Subcutaneous abdominal adipose tissue (tissue), 5 donors: Measurements from ENCODE around the gene GLS.
"Not testable (repeated sequence)": the region's sequence is repeated elsewhere in the genome, so short reads cannot be mapped to it uniquely, and the experiment has no call there.

Experiments
- H3K27ac ChIP-seq: one replicate; pipeline ENCODE4 v1.7.0; 2013; ENCODE audit warnings: low read depth, mild to moderate bottlenecking, inconsistent platforms, low read length, moderate library complexity
- H3K27me3 ChIP-seq, 5 donors: one replicate each; pipeline ENCODE4 v1.7.0; 2013; ENCODE audit warnings: low read length in 5 of 5, inconsistent platforms in 1 of 5; ENCODE audit not compliant: control insufficient read depth in 5 of 5, insufficient read depth in 4 of 5
- H3K36me3 ChIP-seq, 5 donors: one replicate each; pipeline ENCODE4 v1.7.0; 2013; ENCODE audit warnings: low read length in 5 of 5; ENCODE audit not compliant: control insufficient read depth in 5 of 5, insufficient read depth in 5 of 5
- H3K4me1 ChIP-seq, 5 donors: one replicate each; pipeline ENCODE4 v1.7.0; 2013; ENCODE audit warnings: low read length in 5 of 5, mild to moderate bottlenecking in 3 of 5, moderate library complexity in 1 of 5; ENCODE audit not compliant: control insufficient read depth in 5 of 5, insufficient read depth in 5 of 5
- H3K4me3 ChIP-seq, 5 donors: one replicate each; pipeline ENCODE4 v1.7.0; 2013; ENCODE audit warnings: low read length in 5 of 5, low read depth in 1 of 5
- H3K9ac ChIP-seq, 5 donors: one replicate each; pipeline ENCODE4 v1.7.0; 2013; ENCODE audit warnings: low read length in 5 of 5, mild to moderate bottlenecking in 4 of 5, moderate library complexity in 3 of 5
- H3K9me3 ChIP-seq, 5 donors: one replicate each; pipeline ENCODE4 v1.7.0; 2013; ENCODE audit warnings: low read length in 5 of 5; ENCODE audit not compliant: control insufficient read depth in 5 of 5
- donor health status: healthy.
- donor health status: healthy.
- donor health status: healthy.
- donor health status: healthy.
- donor health status: healthy.

GLS gene

GRCh38 chr2:190941571-190941970 is 61.0 kb downstream of the GLS start:
- H3K27me3 ChIP-seq, result no peaks in the 10 kb centered on the region
- no peak overlapping the region for H3K27ac ChIP-seq
- H3K36me3 ChIP-seq, result no peaks in the 10 kb centered on the region
- H3K9ac ChIP-seq, result no peak overlapping the region
- no peaks in the 10 kb centered on the region for H3K9me3 ChIP-seq
- H3K4me1 ChIP-seq, result peaks cover 0 to 18% (median 8%) of the 10 kb centered on the region in 5 donors
- no peak overlapping the region for H3K4me3 ChIP-seq

GRCh38 chr2:190942697-190943096 is 62.1 kb downstream of the GLS start:
- Histone ChIP-seq H3K4me1 (peaks cover 0 to 22% (median 13%) of the 10 kb centered on the region in 5 donors), H3K27ac (no peak overlapping the region), H3K9me3 (no peaks in the 10 kb centered on the region), H3K36me3 (no peaks in the 10 kb centered on the region), H3K27me3 (no peaks in the 10 kb centered on the region), H3K4me3 (no peak overlapping the region), H3K9ac (no peak overlapping the region)

DNA sequence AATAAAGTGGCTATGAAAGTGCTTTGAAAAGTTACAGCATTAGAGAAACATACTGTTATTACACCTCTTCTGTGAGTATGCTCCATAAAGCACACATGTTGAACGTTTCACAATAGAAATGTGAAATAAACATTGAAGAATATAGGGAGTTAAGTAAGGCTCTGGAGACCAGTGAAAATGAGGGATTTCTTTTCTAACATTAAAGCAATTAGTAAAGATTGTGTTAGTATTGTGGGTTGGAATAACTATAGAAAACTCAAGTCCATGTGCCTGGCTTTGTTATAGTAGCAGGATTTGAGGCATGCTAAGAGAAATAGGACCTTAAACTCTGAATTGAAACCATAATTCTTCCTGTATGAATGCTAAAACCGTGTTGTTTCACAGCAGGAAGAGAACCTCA is 63.1 kb downstream of the GLS start:
- peaks cover 0 to 23% (median 19%) of the 10 kb centered on the region in 5 donors for H3K4me1 ChIP-seq
- H3K9me3 ChIP-seq, result no peaks in the 10 kb centered on the region
- H3K27ac ChIP-seq, result no peak overlapping the region
- no peak overlapping the region for H3K4me3 ChIP-seq
- H3K9ac ChIP-seq, result no peak overlapping the region
- no peaks in the 10 kb centered on the region for H3K36me3 ChIP-seq
- no peaks in the 10 kb centered on the region for H3K27me3 ChIP-seq

GRCh38 chr2:190947141-190947540 is 66.5 kb downstream of the GLS start:
- Histone ChIP-seq H3K9me3 (no peaks in the 10 kb centered on the region), H3K4me1 (peaks cover 0 to 18% (median 14%) of the 10 kb centered on the region in 5 donors), H3K9ac (no peak overlapping the region), H3K27me3 (no peaks in the 10 kb centered on the region), H3K27ac (no peak overlapping the region), H3K36me3 (no peaks in the 10 kb centered on the region), H3K4me3 (no peak overlapping the region)

GRCh38 chr2:190947711-190948251 is 67.2 kb downstream of the GLS start:
- no peak overlapping the region for H3K27ac ChIP-seq
- H3K9me3 ChIP-seq, result no peaks in the 10 kb centered on the region
- peaks cover 0 to 18% (median 14%) of the 10 kb centered on the region in 5 donors for H3K4me1 ChIP-seq
- H3K4me3 ChIP-seq, result peak overlapping the region in 1 of 5 donors; percentile 38
- H3K9ac ChIP-seq, result peak overlapping the region in 2 of 5 donors; percentile 26 to 32
- no peaks in the 10 kb centered on the region for H3K27me3 ChIP-seq
- no peaks in the 10 kb centered on the region for H3K36me3 ChIP-seq

DNA sequence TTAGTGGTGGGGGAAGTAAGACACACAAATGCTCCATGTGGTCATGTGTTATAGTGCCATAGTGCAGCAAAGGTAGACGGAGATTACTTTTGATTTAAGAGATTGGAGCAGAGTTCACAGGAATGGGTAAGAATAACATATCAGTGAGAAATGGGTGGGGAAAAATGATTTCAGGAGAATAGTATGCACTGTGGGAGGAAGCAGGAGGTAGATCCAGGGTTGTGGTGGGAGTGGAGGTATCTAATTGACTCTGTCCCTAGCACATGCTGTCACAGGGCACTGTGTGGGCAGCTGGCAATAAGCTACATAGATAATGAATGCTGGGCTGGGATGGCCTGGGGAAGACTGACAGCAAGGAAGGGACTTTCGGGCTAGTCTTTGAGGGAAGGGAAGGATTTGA is 68.0 kb downstream of the GLS start:
- no peak overlapping the region for H3K4me3 ChIP-seq
- H3K9ac ChIP-seq, result no peak overlapping the region
- no peaks in the 10 kb centered on the region for H3K36me3 ChIP-seq
- peaks cover 0 to 18% (median 14%) of the 10 kb centered on the region in 5 donors for H3K4me1 ChIP-seq
- H3K9me3 ChIP-seq, result no peaks in the 10 kb centered on the region
- H3K27me3 ChIP-seq, result no peaks in the 10 kb centered on the region
- no peak overlapping the region for H3K27ac ChIP-seq

GRCh38 chr2:190950566-190950991 is 70.0 kb downstream of the GLS start:
- Histone ChIP-seq H3K36me3 (no peaks in the 10 kb centered on the region), H3K4me1 (peaks cover 0 to 17% (median 14%) of the 10 kb centered on the region in 5 donors), H3K27ac (no peak overlapping the region), H3K4me3 (no peak overlapping the region), H3K9ac (no peak overlapping the region), H3K9me3 (no peaks in the 10 kb centered on the region), H3K27me3 (no peaks in the 10 kb centered on the region)

DNA sequence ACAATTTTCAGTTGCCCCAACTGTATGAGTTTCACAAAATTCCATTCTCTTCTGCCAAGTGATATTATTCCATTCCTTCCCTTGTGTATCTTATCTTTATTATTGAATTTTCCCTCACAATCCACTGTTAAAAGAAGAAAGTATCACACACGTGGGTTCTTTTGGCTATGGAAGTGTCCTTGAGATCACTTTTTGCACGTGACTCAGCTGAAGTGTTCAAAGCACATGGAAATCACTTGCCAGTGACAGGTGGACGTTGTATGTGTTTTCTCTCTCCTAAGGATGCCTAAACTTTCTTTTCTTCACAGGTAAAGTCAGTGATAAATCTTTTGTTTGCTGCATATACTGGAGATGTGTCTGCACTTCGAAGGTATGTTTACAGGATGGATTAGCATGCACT is 72.6 kb downstream of the GLS start:
- Histone ChIP-seq H3K9ac (no peak overlapping the region), H3K36me3 (no peaks in the 10 kb centered on the region), H3K4me3 (no peak overlapping the region), H3K9me3 (no peaks in the 10 kb centered on the region), H3K4me1 (peaks cover 0 to 6% (median 5%) of the 10 kb centered on the region in 5 donors), H3K27me3 (no peaks in the 10 kb centered on the region), H3K27ac (no peak overlapping the region)

DNA sequence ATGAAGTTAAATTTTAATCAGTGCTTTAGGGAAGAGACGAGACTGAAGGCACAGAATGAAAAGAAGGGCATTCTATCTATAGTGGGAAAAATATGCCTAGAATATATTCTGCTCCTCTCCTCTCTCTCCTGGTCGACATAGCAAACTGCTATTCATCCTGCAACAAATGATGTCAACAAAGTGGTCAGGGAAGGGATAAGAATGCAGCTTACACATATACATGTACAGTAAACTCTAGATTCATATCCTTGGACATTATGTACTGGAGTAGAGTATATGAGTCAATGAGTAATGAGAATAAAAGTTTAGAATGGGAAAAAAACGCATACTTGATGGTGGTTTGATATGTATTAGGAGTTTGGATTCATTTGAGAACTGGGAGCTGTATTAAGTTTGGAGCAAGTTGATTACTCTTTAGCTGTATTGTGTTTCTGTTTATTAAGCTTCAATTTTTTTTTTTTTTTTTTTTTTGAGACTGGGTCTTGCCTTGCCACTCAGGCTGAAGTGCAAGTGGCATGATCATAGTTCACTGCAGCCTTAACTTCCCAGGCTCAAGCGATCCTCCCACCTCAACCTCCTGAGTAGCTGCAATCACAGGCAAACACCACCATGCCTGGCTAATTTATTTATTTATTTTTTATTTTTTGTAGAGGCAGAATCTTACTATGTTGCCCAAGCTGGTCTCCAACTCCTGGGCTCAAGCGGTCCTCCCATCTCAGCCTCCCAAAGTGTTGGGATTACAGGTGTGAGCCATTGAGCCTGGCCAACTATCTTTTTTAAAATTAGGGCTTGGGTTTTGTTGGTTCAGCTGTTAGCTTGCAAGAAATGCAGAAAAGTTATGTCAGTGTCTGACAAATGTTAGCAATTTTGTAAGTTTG is 79.5 kb downstream of the GLS start:
- Histone ChIP-seq H3K9me3 (no peaks in the 10 kb centered on the region), H3K9ac (no peak overlapping the region), H3K27me3 (no peaks in the 10 kb centered on the region), H3K4me1 (peaks cover 0 to 2% (median 0%) of the 10 kb centered on the region in 5 donors), H3K36me3 (peaks cover 16 to 31% (median 25%) of the 10 kb centered on the region in 5 donors), H3K4me3 (no peak overlapping the region), H3K27ac (no peak overlapping the region)

DNA sequence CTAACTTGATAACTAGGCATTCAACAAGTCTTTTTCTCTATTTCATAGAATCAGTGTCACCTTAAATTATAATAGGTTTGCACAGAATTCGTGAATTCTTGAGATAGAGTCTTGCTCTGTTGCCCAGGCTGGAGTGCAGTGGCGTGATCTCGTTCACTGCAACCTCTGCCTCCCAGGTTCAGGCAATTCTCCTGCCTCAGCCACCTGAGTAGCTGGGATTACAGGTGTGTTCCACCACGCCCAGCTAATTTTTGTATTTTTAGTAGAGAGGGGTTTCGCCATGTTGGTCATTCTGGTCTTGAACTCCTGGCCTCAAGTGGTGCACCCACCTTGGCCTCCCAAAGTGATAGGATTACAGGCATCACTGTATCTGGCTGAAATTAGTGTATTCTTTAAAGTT is 80.5 kb downstream of the GLS start:
- not testable (repeated sequence) for H3K27me3 ChIP-seq, H3K4me1 ChIP-seq, H3K9ac ChIP-seq, H3K9me3 ChIP-seq, H3K27ac ChIP-seq, H3K4me3 ChIP-seq
- peaks cover 26 to 40% (median 34%) of the 10 kb centered on the region in 5 donors for H3K36me3 ChIP-seq
